ENCODE measurements around the gene MTA3.
"Not testable (repeated sequence)": the region's sequence is repeated elsewhere in the genome, so short reads cannot be mapped to it uniquely, and the experiment has no call there.

The MTA3 gene

DNA sequence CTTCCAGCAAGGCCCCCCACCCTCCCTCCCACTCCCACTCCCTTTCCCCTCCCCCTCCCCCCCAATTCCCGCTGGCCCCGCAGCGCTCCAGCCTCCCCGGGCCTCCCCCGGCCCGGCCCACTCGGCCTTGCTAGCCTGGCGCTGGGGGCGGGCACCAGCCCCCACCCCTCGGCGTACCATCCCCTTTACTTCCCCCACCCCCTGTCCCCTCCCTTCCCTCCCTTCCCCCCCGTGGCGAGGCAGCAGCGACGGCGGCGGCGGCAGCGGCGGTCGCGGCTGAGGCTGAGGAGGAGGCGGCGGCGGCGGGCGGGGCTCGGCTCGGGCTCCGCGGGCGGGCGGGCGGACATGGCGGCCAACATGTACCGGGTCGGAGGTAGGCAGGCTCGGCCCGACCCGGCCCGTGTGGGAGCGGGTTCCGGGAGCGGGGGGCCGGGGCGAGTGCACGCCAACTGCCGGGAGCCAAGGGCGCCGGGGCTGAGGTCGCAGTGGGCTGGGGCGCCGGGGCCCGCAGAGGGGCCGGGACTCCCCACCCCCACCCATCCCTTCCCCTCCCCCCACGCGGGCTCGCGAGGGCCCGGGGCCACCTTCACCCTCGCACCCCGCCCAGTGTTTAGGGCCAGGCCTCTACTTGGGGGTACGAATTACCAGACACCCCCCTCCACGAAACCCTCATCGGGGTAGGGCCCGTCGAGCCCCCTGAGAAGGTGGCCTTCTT lies at the start of gene MTA3:
MTA3 (plus strand) TSS at position 232 of the 715 bp plus-strand sequence; CDS start at position 346, 114 bp downstream.
- DNase-seq: no peak

DNA sequence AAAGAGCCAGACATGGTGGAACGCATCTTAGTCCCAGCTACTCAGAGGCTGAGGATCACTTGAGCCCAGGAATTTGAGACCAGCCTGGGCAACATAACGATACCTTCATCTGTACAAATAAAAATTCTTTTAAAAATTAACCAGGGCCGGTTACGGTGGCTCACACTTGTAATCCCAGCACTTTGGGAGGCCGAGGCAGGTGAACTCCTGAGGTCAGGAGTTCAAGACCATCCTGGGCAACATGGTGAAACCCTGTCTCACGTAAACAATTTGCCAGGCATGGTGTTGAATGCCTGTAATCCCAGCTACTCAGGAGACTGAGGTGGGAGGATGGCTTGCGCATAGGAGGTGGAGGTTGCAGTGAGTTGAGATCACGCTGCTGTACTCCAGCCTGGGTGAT lies 48.8 kb upstream of the MTA3 start:
- no peak for DNase-seq

GRCh38 chr2:42522035-42522434 lies 46.4 kb upstream of the MTA3 start:
- DNase-seq: no peak

DNA sequence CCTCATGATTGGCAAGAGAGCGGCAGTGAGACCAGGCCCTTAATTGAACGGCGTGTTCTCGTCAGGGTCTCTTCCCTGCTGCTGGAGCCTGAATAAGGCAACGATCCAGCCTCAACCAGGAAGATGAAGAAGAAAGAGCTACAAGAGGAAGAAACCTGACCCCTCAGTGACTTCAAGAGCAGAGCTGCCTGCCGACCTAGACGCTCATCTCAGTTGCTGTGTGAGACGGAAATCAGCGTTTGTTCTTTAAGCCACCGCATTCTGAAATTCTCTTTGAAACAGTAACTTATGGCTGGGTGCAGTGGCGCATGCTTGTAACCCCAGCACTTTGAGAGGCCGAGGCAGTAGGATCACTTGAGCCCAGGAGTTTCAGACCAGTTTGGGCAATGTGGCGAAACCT lies 45.1 kb upstream of the MTA3 start:
- DNase-seq: no peak

DNA sequence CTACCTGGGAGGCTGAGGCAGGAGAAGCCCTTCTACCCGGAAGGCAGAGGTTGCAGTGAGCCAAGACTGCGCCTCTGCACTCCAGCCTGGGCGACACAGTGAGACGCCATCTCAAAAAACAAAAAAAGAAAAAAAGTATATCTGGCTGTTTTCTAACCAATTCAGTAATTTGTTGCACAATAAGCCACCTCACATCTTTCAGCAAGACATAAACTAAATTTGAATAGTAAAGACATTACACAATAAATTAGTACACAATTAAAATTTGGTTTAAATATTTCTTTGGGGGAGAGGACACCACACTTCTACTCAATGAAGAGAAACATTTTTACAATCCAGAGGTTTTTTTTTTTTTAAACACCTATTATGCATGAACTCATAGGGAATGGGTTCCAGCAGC lies 36.0 kb upstream of the MTA3 start:
- DNase-seq: no peak

DNA sequence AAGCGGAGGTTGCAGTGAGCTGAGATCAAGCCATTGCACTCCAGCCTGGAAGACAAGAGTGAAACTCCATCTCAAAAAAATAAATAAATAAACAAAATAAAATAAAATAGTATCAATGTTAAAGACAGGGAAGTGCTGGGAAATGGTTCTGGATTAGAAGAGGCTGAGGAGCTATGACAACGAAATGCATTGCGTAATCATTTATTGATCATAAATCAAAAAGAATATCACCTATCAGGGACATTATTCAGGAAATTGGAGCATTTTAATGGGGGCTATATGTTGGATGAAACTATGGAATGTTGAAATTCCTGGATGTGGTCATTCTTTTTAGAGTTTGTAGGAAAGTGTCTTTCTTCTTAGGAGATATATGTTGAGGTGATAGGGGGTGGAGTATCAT lies 30.9 kb upstream of the MTA3 start:
- DNase-seq: no peak

DNA sequence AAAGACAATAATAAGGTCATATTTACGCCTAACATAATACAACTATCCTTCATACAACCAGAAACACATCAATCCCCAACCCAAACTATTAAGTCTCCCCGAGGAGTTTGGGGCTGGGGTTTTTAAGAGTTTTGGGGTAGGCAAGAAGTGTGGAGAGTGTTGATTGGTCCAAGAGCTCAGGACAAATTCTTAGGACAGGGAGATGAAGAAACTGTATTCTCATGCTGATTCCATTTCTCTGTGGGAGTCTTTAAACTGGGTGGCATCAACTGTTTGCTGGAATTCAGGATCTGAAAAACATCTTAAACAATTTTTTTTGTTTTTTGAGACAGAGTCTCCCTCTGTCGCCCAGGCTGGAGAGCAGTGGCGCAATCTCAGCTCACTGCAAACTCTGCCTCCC lies 25.6 kb upstream of the MTA3 start:
- DNase-seq: no peak

DNA sequence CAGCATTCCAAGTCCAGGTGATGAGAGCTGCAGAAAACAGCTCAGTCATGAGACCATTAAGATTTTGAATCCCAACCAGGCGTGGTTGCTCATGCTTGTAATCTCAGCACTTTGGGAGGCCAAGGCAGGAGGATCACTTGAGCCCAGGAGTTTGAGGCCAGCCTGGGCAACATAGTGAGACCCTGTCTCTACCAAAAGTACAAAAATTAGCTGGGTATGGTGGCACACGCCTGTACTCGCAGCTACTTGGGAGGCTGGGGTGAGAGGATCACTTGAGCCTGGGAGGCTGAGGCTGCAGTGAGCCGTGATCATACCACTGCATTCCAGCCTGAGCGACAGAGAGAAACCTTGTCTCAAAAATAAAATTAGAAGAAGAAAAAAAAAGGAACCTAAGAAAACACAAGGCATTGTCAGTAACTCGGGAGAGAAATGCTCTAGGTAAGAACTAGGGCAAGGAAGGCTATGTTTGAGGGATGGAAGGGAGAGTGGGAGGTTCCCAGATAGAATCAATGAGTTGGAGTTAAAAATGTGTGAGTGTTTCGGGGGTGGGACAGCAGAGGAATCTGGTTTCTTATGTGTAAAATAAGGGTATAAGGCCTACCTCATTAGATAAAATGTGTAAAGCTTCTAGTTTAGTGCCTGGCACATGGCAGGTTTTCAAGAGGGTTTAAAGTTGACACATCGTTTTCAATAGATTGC lies 23.3 kb upstream of the MTA3 start:
- DNase-seq: no peak

DNA sequence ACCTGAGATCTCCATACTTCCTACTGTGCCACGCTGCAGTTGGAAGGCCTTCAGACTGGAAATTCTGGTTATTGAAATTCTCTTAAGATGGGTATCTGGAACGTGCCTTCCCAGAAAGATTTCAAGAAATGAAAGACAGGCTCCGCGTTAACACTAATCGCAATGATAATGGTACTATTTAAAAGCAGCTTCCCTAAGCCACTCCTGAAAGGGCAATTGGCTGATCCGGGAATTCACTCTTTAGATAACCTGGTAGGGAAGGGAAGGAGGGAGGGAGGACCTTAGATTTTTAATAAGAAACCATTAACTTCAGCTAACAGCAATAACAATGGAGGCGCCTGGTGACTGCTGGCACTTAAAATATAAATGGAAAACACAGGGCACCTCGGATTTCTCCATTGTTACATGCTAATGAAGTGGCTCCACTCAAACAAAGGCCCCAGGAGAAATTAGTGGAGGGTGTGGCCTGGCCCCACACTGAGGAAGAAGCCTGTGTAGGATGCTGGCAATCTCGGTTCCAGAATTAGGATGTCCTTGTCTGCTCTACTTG lies 22.5 kb upstream of the MTA3 start:
- no peak for DNase-seq

DNA sequence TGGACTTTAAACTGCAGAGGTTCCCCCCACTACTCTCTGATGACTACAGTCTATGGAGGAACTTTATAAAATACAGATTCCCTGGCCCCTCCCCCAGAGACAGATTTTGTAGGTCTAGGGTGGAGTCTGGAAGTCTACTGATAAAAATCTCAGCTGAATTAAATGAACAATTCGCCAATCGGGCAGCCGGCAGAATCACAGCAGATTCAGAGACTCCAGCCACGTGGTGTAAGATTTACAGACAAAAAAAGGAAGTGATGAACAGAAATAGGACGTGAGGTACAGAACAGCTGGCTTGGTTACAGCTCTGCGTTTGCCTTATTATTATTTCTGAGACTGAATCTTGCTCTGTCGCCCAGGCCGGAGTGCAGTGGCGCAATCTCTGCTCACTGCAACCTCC lies 21.4 kb upstream of the MTA3 start:
- no peak for DNase-seq

GRCh38 chr2:42547446-42548295 lies 20.8 kb upstream of the MTA3 start:
- no peak for DNase-seq

DNA sequence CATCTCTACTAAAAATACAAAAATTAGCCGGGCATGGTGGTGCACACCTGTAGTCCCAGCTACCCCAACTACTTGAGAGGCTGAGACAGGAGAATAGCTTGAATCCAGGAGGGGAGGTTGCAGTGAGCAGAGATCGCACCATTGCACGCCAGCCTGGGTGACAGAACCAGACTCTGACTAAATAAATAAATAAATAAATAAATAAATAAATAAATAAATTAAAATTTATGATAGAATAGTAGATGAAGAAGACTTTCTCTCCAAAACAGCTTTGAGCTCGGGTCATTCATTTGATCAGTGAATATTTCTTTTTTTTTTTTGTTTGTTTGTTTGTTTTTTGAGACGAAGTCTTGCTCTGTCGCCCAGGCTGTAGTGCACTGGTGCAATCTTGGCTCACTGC lies 17.6 kb upstream of the MTA3 start:
- no peak for DNase-seq

DNA sequence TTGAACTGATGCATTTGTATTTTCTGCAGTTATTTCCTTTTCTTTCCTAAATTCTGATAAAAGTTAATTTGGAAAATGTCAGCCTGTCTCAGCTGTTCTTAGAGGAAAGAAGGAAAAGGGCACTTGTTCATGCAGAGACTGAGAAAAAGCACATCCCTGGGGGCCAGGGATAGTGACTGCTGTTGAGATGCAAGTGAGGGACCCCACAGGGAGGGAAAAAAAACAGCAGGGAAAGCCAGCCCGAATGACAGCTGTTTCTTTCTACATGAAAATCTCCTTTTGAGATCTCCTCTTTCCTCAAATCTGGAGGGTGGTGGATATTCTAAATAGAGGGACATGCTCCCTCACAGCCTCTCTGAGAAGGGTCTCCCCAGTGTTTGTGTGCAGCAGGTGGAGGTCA lies 14.0 kb upstream of the MTA3 start:
- DNase-seq: no peak

- no peak for DNase-seq
Observed at GRCh38 chr2:42556315-42556890, 12.0 kb upstream of the MTA3 start.

- no peak for DNase-seq
Observed at GRCh38 chr2:42557306-42557705, 11.1 kb upstream of the MTA3 start.

GRCh38 chr2:42558827-42559226 lies 9.6 kb upstream of the MTA3 start:
- DNase-seq: no peak

DNA sequence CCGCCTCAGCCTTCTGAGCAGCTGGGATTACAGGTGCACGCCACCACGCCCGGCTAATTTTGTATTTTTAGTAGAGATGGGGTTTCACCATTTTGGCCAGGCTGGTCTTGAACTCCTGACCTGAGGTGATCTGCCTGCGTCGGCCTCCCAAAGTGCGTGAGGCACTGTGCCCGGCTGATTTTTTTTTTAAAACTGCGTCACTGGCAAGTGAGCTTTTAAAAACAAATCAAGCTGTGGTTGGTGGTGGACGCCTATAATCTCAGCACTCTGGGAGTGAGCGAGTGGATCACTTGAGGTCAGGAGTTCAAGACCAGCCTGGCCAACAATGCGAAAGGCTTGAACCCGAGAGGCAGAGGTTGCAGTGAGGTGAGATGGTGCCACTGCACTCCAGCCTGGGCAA lies 8.3 kb upstream of the MTA3 start:
- not testable (repeated sequence) for DNase-seq

DNA sequence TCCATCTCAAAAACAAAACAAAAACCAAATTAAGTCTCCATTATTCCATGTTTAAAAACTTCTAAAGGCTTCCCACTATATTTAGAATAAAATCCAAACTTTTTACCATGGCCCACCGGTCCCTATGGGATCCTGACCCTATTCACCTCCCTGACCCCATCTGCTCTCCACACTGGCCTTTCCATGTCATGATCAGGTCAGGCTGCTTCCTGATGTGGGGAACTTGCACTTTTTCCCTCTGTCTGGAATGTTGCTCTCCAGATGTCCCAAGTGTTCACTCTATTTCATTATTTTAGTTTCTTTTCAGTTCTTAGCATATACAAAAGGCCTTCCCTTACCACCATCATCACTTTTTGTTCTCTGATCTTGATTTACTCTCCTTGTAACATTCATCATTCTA lies 7.5 kb upstream of the MTA3 start:
- DNase-seq: no peak

GRCh38 chr2:42562474-42563144 lies 5.8 kb upstream of the MTA3 start:
- DNase-seq: no peak

- no peak for DNase-seq
Observed at GRCh38 chr2:42566025-42566424, 2.4 kb upstream of the MTA3 start.

DNA sequence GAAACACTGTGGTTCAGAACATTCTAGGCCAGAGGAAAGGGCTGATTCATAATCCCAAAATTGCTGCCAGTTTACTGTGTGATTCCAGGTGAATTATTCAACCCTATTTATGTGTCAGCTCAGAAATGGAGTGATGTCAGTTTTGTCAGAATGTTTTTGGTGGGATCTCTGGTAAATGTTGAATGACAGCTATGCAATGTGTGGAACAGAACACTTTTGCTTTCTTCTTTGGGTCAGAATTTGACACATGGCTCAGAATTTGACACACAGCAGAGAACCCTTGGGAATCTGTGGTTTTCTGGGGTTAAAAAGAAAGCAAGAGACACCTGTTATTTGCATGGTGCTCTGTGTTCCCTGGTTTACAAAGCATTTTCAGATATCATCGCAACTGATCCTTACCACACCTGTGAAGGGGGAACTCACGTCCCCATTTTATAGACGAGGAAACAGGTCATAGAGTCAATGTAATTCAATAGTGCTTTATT lies 1.6 kb upstream of the MTA3 start:
- DNase-seq: no peak

DNA sequence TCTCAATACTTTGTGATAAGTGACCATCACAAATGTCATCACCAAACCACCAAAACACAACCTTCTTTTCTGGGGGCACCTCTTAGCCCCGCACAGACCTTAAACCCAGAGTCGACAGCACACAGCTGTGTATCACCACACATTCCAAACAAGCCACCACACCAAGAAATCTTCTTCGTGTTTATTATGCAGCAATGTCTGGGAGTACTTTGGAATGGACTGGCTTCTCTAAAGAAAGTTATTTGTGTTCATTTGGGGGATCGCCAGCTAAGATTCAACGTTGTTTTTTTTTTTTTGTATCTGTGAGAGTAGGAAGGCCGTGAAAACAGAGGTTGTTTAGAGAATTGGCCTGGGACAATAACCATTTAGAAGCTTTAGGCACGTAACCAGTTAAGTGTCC lies 1.1 kb upstream of the MTA3 start:
- DNase-seq: no peak
